ENCODE data around the gene PTN. TPM values are rescaled to one million over a fixed set of nuclear protein-coding genes. Genes with fewer than 3 reads are reported as not detected.

Gene PTN
- total and polyA plus RNA-seq, 10 of the 15 experiments (the other 5 are each of a cell fraction or from before 2014, with no cell fraction given), result 0.09 to 1.2 (median 0.13) TPM; not detected in 7

DNA sequence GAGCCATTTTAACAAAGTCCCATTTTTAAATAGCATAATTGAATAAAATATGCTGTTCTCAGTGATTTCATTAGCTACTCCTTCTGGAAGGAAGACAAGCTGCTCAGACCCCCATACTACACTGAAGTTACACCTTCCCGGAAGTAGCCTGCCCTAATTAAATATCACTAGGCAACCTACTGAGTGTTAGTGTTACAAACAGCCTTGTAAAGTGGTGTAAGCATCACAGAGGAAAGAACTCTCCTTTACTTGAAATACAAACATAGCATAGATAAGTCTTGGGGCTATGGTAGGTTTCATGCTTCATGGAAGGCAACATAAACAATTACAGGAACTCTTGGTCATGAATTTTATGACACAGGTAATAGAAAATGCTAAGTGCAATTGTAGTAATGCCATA, 43.4 kb upstream of the PTN start:
- ChIA-PET SMC1A (ENCODE audit: uncharacterized antibody, unreplicated experiment) (interaction anchor here (1.3 kb wide), 1 partner anchor 61 kb away, joined by 3 read pairs; no protein-coding TSS in a partner anchor), POLR2A (no interaction called here), CTCF (interaction anchor here (0.7 to 2.4 kb wide), 2 partner anchors 10 to 14 kb away, joined by 3 to 10 read pairs; no protein-coding TSS in a partner anchor), RAD21 (ENCODE audit: unreplicated experiment) (no interaction called here)
- DNase-seq (ENCODE audit: low read depth, low spot score) (no peak), FAIRE-seq (no peak), ATAC-seq (no peak)
- H3K27me3 ChIP-seq (replicated peaks in 1 of 2; ENCODE audit: control insufficient read depth in 2 of 2, insufficient read depth in 2 of 2, low read length in 1 of 2), result no peaks in the 10 kb centered on the region
- no peak overlapping the region for H3K27ac ChIP-seq (ENCODE audit: control insufficient read depth, insufficient read depth)
- no peak overlapping the region for H2AFZ ChIP-seq (ENCODE audit: control insufficient read depth, low read depth, low read length)
- H3K79me2 ChIP-seq (ENCODE audit: control insufficient read depth, insufficient read depth, low read length), result no peaks in the 10 kb centered on the region
- no TSS peak for BruUV-seq (replicated peaks)
- H3K4me3 ChIP-seq, result no peak overlapping the region
- in situ Hi-C loops (cut with MboI), result no loop called here
- intact Hi-C loops (cut with micrococcal nuclease; ENCODE audit: unreplicated experiment), result no loop called here
- WGBS (ENCODE audit: insufficient coverage, insufficient replicate concordance, low lambda C conversion rate, missing lambda C conversion rate), result 0% methylated on average over 1 of the region's 1 CpG
- no peaks in the 10 kb centered on the region for H3K4me1 ChIP-seq (ENCODE audit: control insufficient read depth, insufficient read depth, low read length)
- no peak overlapping the region for H3K9ac ChIP-seq (ENCODE audit: control insufficient read depth, insufficient read depth, low read length)
- H3K4me2 ChIP-seq (ENCODE audit: control insufficient read depth, insufficient read depth), result no peak overlapping the region
- H3K36me3 ChIP-seq (ENCODE audit: control insufficient read depth in 2 of 2, insufficient read depth in 2 of 2, low read length in 1 of 2), result no peaks in the 10 kb centered on the region
- no peaks in the 10 kb centered on the region for H3K9me3 ChIP-seq (replicated peaks; ENCODE audit: control insufficient read depth, insufficient read depth, low read length)
- no peaks in the 10 kb centered on the region for H4K20me1 ChIP-seq (ENCODE audit: control insufficient read depth, insufficient read depth)
- TF ChIP-seq CEBPB (IDR thresholded peaks at IDR 0.05; ENCODE audit: borderline replicate concordance in 1 of 2, low read depth in 2 of 2, low read length in 2 of 2) (no peak), ETV6 (conservative IDR thresholded peaks at IDR 0.05 in 1 of 2, IDR thresholded peaks at IDR 0.05 in 1 of 2; ENCODE audit: borderline replicate concordance in 1 of 2, low read depth in 1 of 2) (no peak), PML (IDR thresholded peaks at IDR 0.05; ENCODE audit: low read length) (no peak), RELB (IDR thresholded peaks at IDR 0.05; ENCODE audit: low read depth) (no peak), ZNF622 (IDR thresholded peaks at IDR 0.05) (no peak), MXI1 (IDR thresholded peaks at IDR 0.05; ENCODE audit: low read depth, low read length) (no peak), TARDBP (IDR thresholded peaks at IDR 0.05; ENCODE audit: borderline replicate concordance) (no peak), PAX5 (IDR thresholded peaks at IDR 0.05; ENCODE audit: borderline replicate concordance, low read depth, low read length) (no peak), NFXL1 (IDR thresholded peaks at IDR 0.05; ENCODE audit: borderline replicate concordance) (no peak), ESRRA (IDR thresholded peaks at IDR 0.05; ENCODE audit: low read length) (no peak), TBL1XR1 (IDR thresholded peaks at IDR 0.05; ENCODE audit: low read depth, low read length) (no peak), GABPA (IDR thresholded peaks at IDR 0.05; ENCODE audit: low read depth) (no peak), PRDM15 (CRISPR knock-in tag; IDR thresholded peaks at IDR 0.05) (no peak), GATAD2B (conservative IDR thresholded peaks at IDR 0.05; ENCODE audit: low read depth) (no peak), IRF4 (IDR thresholded peaks at IDR 0.05; ENCODE audit: low read depth, low read length) (no peak), RUNX3 (IDR thresholded peaks at IDR 0.05; ENCODE audit: low read length) (no peak), IKZF1 (conservative IDR thresholded peaks at IDR 0.05) (no peak)
- TF ChIP-seq, protein P1, sequence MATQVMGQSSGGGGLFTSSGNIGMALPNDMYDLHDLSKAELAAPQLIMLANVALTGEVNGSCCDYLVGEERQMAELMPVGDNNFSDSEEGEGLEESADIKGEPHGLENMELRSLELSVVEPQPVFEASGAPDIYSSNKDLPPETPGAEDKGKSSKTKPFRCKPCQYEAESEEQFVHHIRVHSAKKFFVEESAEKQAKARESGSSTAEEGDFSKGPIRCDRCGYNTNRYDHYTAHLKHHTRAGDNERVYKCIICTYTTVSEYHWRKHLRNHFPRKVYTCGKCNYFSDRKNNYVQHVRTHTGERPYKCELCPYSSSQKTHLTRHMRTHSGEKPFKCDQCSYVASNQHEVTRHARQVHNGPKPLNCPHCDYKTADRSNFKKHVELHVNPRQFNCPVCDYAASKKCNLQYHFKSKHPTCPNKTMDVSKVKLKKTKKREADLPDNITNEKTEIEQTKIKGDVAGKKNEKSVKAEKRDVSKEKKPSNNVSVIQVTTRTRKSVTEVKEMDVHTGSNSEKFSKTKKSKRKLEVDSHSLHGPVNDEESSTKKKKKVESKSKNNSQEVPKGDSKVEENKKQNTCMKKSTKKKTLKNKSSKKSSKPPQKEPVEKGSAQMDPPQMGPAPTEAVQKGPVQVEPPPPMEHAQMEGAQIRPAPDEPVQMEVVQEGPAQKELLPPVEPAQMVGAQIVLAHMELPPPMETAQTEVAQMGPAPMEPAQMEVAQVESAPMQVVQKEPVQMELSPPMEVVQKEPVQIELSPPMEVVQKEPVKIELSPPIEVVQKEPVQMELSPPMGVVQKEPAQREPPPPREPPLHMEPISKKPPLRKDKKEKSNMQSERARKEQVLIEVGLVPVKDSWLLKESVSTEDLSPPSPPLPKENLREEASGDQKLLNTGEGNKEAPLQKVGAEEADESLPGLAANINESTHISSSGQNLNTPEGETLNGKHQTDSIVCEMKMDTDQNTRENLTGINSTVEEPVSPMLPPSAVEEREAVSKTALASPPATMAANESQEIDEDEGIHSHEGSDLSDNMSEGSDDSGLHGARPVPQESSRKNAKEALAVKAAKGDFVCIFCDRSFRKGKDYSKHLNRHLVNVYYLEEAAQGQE (IDR thresholded peaks at IDR 0.05; ENCODE audit: low read depth, low read length), result no peak
